T47D (cell line): ENCODE data around the gene RIPOR2.

Experiments
- DNase-seq, 2 experiments: peaks; one replicate each; pipeline versions ENCODE4 v3.0.0 to v3.0.0-alpha.2; 2011 to 2012; ENCODE audit warnings: low read depth in 1 of 2, low spot score in 1 of 2
- JUND ChIP-seq: IDR thresholded peaks from 2 replicates; pipeline ENCODE4 v1.6.1; 2012; ENCODE audit warnings: low read depth
- in situ Hi-C: cut with HindIII; loops from 2 replicates; pipeline ENCODE4 v1.10.0; 2016; ENCODE audit warnings: low sequenced_read_pairs, low pct_unique_long_range_greater_than_20kb

The RIPOR2 gene

GRCh38 chr6:24935366-24936152 lies at the start of gene RIPOR2:
RIPOR2 (minus strand) TSS chr6:24935960; CDS start chr6:24935898, 62 bp downstream.
- no peak for DNase-seq
- TF ChIP-seq JUND = no peak
- in situ Hi-C loops = no loop called here

- no peak for DNase-seq
- in situ Hi-C loops = no loop called here
- no peak for TF ChIP-seq JUND
Observed at GRCh38 chr6:24985323-24985722, 49.6 kb upstream of the RIPOR2 start.

- in situ Hi-C loops = no loop called here
- DNase-seq = no peak
- TF ChIP-seq JUND = no peak
Observed at GRCh38 chr6:24982231-24982630, 46.5 kb upstream of the RIPOR2 start.

- no peak for TF ChIP-seq JUND
- no peak for DNase-seq
- in situ Hi-C loops = no loop called here
Observed at GRCh38 chr6:24981386-24981760, 45.6 kb upstream of the RIPOR2 start.

GRCh38 chr6:24980507-24981385 lies 45.0 kb upstream of the RIPOR2 start:
- no peak for TF ChIP-seq JUND
- DNase-seq = no peak
- in situ Hi-C loops = no loop called here

GRCh38 chr6:24979176-24979575 lies 43.4 kb upstream of the RIPOR2 start:
- DNase-seq = no peak
- in situ Hi-C loops = no loop called here
- TF ChIP-seq JUND = no peak

GRCh38 chr6:24974182-24975171 lies 38.7 kb upstream of the RIPOR2 start:
- DNase-seq = no peak
- TF ChIP-seq JUND = no peak
- in situ Hi-C loops = no loop called here

GRCh38 chr6:24972311-24972958 lies 36.7 kb upstream of the RIPOR2 start:
- DNase-seq = no peak
- no peak for TF ChIP-seq JUND
- in situ Hi-C loops = no loop called here

GRCh38 chr6:24971067-24971466 lies 35.3 kb upstream of the RIPOR2 start:
- no peak for DNase-seq
- in situ Hi-C loops = no loop called here
- no peak for TF ChIP-seq JUND

GRCh38 chr6:24969343-24969860 lies 33.6 kb upstream of the RIPOR2 start:
- no peak for TF ChIP-seq JUND
- in situ Hi-C loops = no loop called here
- no peak for DNase-seq

- DNase-seq = no peak
Observed at GRCh38 chr6:24968783-24969182, 33.0 kb upstream of the RIPOR2 start.

GRCh38 chr6:24967211-24967610 lies 31.5 kb upstream of the RIPOR2 start:
- DNase-seq = no peak
- TF ChIP-seq JUND = no peak
- in situ Hi-C loops = no loop called here

More at GRCh38 chr6:24968783-24969182, 33.0 kb upstream of the RIPOR2 start:
- no peak for TF ChIP-seq JUND
- in situ Hi-C loops = no loop called here
